ENCODE measurements around the gene ABLIM3.

ABLIM3 gene

GRCh38 chr5:149228618-149229297 lies 87.5 kb downstream of the ABLIM3 start:
- H3K27ac ChIP-seq (ENCODE audit: low read length) = no peak overlapping the region
- H3K4me3 ChIP-seq (ENCODE audit: low read length) = no peak overlapping the region
- no peak overlapping the region for H3K9ac ChIP-seq (ENCODE audit: low read length)
- H3K36me3 ChIP-seq (replicated peaks; ENCODE audit: insufficient read depth, low read length) = no peaks in the 10 kb centered on the region
- no peaks in the 10 kb centered on the region for H4K20me1 ChIP-seq (ENCODE audit: insufficient read depth, low read length)
- H2AFZ ChIP-seq (ENCODE audit: low read length) = no peak overlapping the region
- no peaks in the 10 kb centered on the region for H3F3A ChIP-seq (ENCODE audit: insufficient read depth, low read length)
- H3K9me2 ChIP-seq (replicated peaks; ENCODE audit: insufficient read depth, low read length) = no peaks in the 10 kb centered on the region
- no peaks in the 10 kb centered on the region for H3K9me3 ChIP-seq (replicated peaks; ENCODE audit: insufficient read depth, low read length)
- TF ChIP-seq CTCF (IDR thresholded peaks at IDR 0.05; ENCODE audit: low read length) (peak; percentile 30), EZH2phosphoT487 (IDR thresholded peaks at IDR 0.05; ENCODE audit: low read length) (no peak), EZH2 (optimal IDR thresholded peaks at IDR 0.05; ENCODE audit: low read depth, low read length) (no peak)
- H3K79me2 ChIP-seq (ENCODE audit: low read length) = no peaks in the 10 kb centered on the region
- no peaks in the 10 kb centered on the region for H3K27me3 ChIP-seq (replicated peaks; ENCODE audit: insufficient read depth, low read length)
- H3K4me1 ChIP-seq (ENCODE audit: low read length) = no peaks in the 10 kb centered on the region
- DNase-seq = no peak
- no peak overlapping the region for H3K4me2 ChIP-seq (ENCODE audit: low read depth, low read length)

- no peak overlapping the region for H3K27ac ChIP-seq (ENCODE audit: low read length)
- no peaks in the 10 kb centered on the region for H3K79me2 ChIP-seq (ENCODE audit: low read length)
- H3F3A ChIP-seq (ENCODE audit: insufficient read depth, low read length) = no peaks in the 10 kb centered on the region
- H4K20me1 ChIP-seq (ENCODE audit: insufficient read depth, low read length) = no peaks in the 10 kb centered on the region
- no peaks in the 10 kb centered on the region for H3K4me1 ChIP-seq (ENCODE audit: low read length)
- H3K36me3 ChIP-seq (replicated peaks; ENCODE audit: insufficient read depth, low read length) = no peaks in the 10 kb centered on the region
- TF ChIP-seq EZH2 (optimal IDR thresholded peaks at IDR 0.05; ENCODE audit: low read depth, low read length) (no peak), EZH2phosphoT487 (IDR thresholded peaks at IDR 0.05; ENCODE audit: low read length) (no peak), CTCF (IDR thresholded peaks at IDR 0.05; ENCODE audit: low read length) (no peak)
- no peaks in the 10 kb centered on the region for H3K9me2 ChIP-seq (replicated peaks; ENCODE audit: insufficient read depth, low read length)
- H3K9me3 ChIP-seq (replicated peaks; ENCODE audit: insufficient read depth, low read length) = no peaks in the 10 kb centered on the region
- H3K4me3 ChIP-seq (ENCODE audit: low read length) = no peak overlapping the region
- no peak overlapping the region for H3K4me2 ChIP-seq (ENCODE audit: low read depth, low read length)
- no peaks in the 10 kb centered on the region for H3K27me3 ChIP-seq (replicated peaks; ENCODE audit: insufficient read depth, low read length)
- no peak overlapping the region for H2AFZ ChIP-seq (ENCODE audit: low read length)
- DNase-seq = no peak
- H3K9ac ChIP-seq (ENCODE audit: low read length) = no peak overlapping the region
These were observed 88.1 kb downstream of the ABLIM3 start for GRCh38 chr5:149229298-149229937.

- H4K20me1 ChIP-seq (ENCODE audit: insufficient read depth, low read length) = no peaks in the 10 kb centered on the region
- no peak for TF ChIP-seq EZH2 (optimal IDR thresholded peaks at IDR 0.05; ENCODE audit: low read depth, low read length)
- TF ChIP-seq EZH2phosphoT487 (IDR thresholded peaks at IDR 0.05; ENCODE audit: low read length) = no peak
- no peak for TF ChIP-seq CTCF (IDR thresholded peaks at IDR 0.05; ENCODE audit: low read length)
- H3K27ac ChIP-seq (ENCODE audit: low read length) = no peak overlapping the region
- H3K79me2 ChIP-seq (ENCODE audit: low read length) = no peaks in the 10 kb centered on the region
- DNase-seq = no peak
- H3K4me1 ChIP-seq (ENCODE audit: low read length) = no peaks in the 10 kb centered on the region
- H3K4me3 ChIP-seq (ENCODE audit: low read length) = no peak overlapping the region
- no peak overlapping the region for H3K4me2 ChIP-seq (ENCODE audit: low read depth, low read length)
- H3K9me3 ChIP-seq (replicated peaks; ENCODE audit: insufficient read depth, low read length) = no peaks in the 10 kb centered on the region
- no peaks in the 10 kb centered on the region for H3K9me2 ChIP-seq (replicated peaks; ENCODE audit: insufficient read depth, low read length)
- no peaks in the 10 kb centered on the region for H3K27me3 ChIP-seq (replicated peaks; ENCODE audit: insufficient read depth, low read length)
- H2AFZ ChIP-seq (ENCODE audit: low read length) = no peak overlapping the region
- no peaks in the 10 kb centered on the region for H3F3A ChIP-seq (ENCODE audit: insufficient read depth, low read length)
- no peaks in the 10 kb centered on the region for H3K36me3 ChIP-seq (replicated peaks; ENCODE audit: insufficient read depth, low read length)
- H3K9ac ChIP-seq (ENCODE audit: low read length) = no peak overlapping the region
These were observed 94.5 kb downstream of the ABLIM3 start for GRCh38 chr5:149235841-149236240.

All from MM.1S (cell line).